Activated CD8-positive, alpha-beta T cell treated with anti-CD3 and anti-CD28 coated beads for 36 hours (primary cell): ENCODE measurements around the gene KLLN. TPM values are rescaled to one million over a fixed set of nuclear protein-coding genes. Genes with fewer than 3 reads are reported as not detected.

Source experiments
- ATAC-seq: fragments of 200-7000 bp; cut with Tn5 transposase; one replicate; pipeline ENCODE4 v1.10.0; 2021; ENCODE audit warnings: mild to moderate bottlenecking, moderate library complexity
- CTCF ChIA-PET: fragments of 350-600 bp; sonication (Branson Sonifier 250); formaldehyde crosslinking; loops from one replicate; lab custom pipeline; 2021; ENCODE audit warnings: antibody characterized with exemption; lab: Charles Lee
- POLR2A ChIA-PET: fragments of 350-600 bp; sonication (Branson Sonifier 250); formaldehyde crosslinking; loops from one replicate; lab custom pipeline; 2021; ENCODE audit warnings: antibody characterized with exemption; lab: Charles Lee
- DNase-seq: peaks from one replicate; pipeline ENCODE4 v3.0.0-alpha.2; 2020
- H3K27ac Mint-ChIP-seq: one replicate; pipeline ENCODE4 v1.8.0; 2021; ENCODE audit warnings: mild to moderate bottlenecking, mixed read lengths
- H3K27me3 Mint-ChIP-seq: one replicate; pipeline ENCODE4 v1.8.0; 2021; ENCODE audit warnings: mixed read lengths
- H3K36me3 Mint-ChIP-seq: one replicate; pipeline ENCODE4 v1.8.0; 2021; ENCODE audit warnings: low read depth, mixed read lengths
- H3K4me1 Mint-ChIP-seq: one replicate; pipeline ENCODE4 v1.8.0; 2021; ENCODE audit warnings: low read depth, mixed read lengths
- H3K4me3 Mint-ChIP-seq: one replicate; pipeline ENCODE4 v1.8.0; 2021; ENCODE audit warnings: mild to moderate bottlenecking, moderate library complexity, mixed read lengths
- H3K9me3 Mint-ChIP-seq: one replicate; pipeline ENCODE4 v1.8.0; 2021; ENCODE audit warnings: mixed read lengths
- CTCF ChIP-seq: fragments of 200-600 bp; IDR thresholded peaks from one replicate; pipeline ENCODE4 v1.8.0; 2022; ENCODE audit warnings: antibody characterized with exemption, mild to moderate bottlenecking
- intact Hi-C: fragments of 100-400 bp; cut with micrococcal nuclease; formaldehyde crosslinking; loops from one replicate; pipeline ENCODE4 v1.10.0; 2022
- total RNA-seq, 2 experiments: library from RNA; stranded (reverse); gene quantifications; one replicate each; pipeline ENCODE4 v1.2.3, GENCODE V29; 2021

The KLLN gene
- total RNA-seq, 2 experiments from 2014 or later, result 0.43 to 0.61 TPM

- Mint-ChIP-seq H3K36me3 (no peaks in the 10 kb centered on the region), H3K27ac (no peak overlapping the region), H3K27me3 (no peaks in the 10 kb centered on the region), H3K4me1 (peaks cover 4% of the 10 kb centered on the region), H3K9me3 (no peaks in the 10 kb centered on the region), H3K4me3 (no peak overlapping the region)
- ChIA-PET POLR2A (interaction anchor here (0.6 to 2.3 kb wide), 3 partner anchors 8 to 771 kb away, joined by 3 to 8 read pairs (median 3); partner anchors contain the start of gene ATAD1), CTCF (interaction anchor here (0.7 to 1.8 kb wide), 6 partner anchors 13 to 737 kb away, joined by 3 to 6 read pairs (median 3); partner anchors contain the start of genes ATAD1 and RNLS)
- intact Hi-C loops, result no loop called here
- ATAC-seq (no peak), DNase-seq (no peak)
- no peak for TF ChIP-seq CTCF
Measured at GRCh38 chr10:87846023-87846422, 17.3 kb downstream of the KLLN start.

- ATAC-seq, result no peak
- DNase-seq, result no peak
- no peaks in the 10 kb centered on the region for H3K27me3 Mint-ChIP-seq
- ChIA-PET POLR2A (interaction anchor here (0.6 to 2.3 kb wide), 2 partner anchors 8 to 27 kb away, joined by 3 to 8 read pairs; partner anchors contain the start of gene ATAD1), CTCF (interaction anchor here (0.7 to 1.8 kb wide), 6 partner anchors 14 to 737 kb away, joined by 3 to 6 read pairs (median 3); partner anchors contain the start of genes ATAD1 and RNLS)
- no peak overlapping the region for H3K27ac Mint-ChIP-seq
- no peaks in the 10 kb centered on the region for H3K36me3 Mint-ChIP-seq
- intact Hi-C loops, result no loop called here
- H3K4me1 Mint-ChIP-seq, result no peaks in the 10 kb centered on the region
- H3K4me3 Mint-ChIP-seq, result no peak overlapping the region
- no peak for TF ChIP-seq CTCF
- no peaks in the 10 kb centered on the region for H3K9me3 Mint-ChIP-seq
Measured at GRCh38 chr10:87845624-87845998, 17.7 kb downstream of the KLLN start.

- POLR2A ChIA-PET, result interaction anchor here (2.3 kb wide), 1 partner anchor 26 kb away, joined by 8 read pairs; the partner anchor contains the start of gene ATAD1
- Mint-ChIP-seq H3K27me3 (no peaks in the 10 kb centered on the region), H3K9me3 (no peaks in the 10 kb centered on the region), H3K36me3 (no peaks in the 10 kb centered on the region), H3K27ac (no peak overlapping the region), H3K4me1 (no peaks in the 10 kb centered on the region), H3K4me3 (no peak overlapping the region)
- no peak for DNase-seq
- TF ChIP-seq CTCF, result no peak
- intact Hi-C loops, result no loop called here
- CTCF ChIA-PET, result interaction anchor here (0.8 to 1.8 kb wide), 2 partner anchors 547 to 738 kb away, joined by 3 read pairs; partner anchors contain the start of gene RNLS
- no peak for ATAC-seq
Measured at GRCh38 chr10:87844837-87845623, 18.3 kb downstream of the KLLN start.

GRCh38 chr10:87843714-87844113 lies 19.6 kb downstream of the KLLN start:
- ChIA-PET POLR2A (no interaction called here), CTCF (no interaction called here)
- Mint-ChIP-seq H3K4me1 (no peaks in the 10 kb centered on the region), H3K36me3 (no peaks in the 10 kb centered on the region), H3K9me3 (no peaks in the 10 kb centered on the region), H3K4me3 (no peak overlapping the region), H3K27me3 (no peaks in the 10 kb centered on the region), H3K27ac (no peak overlapping the region)
- intact Hi-C loops, result no loop called here
- ATAC-seq, result no peak
- no peak for DNase-seq
- no peak for TF ChIP-seq CTCF
